ENCODE results near the gene RHBDD1.

Gene RHBDD1

GRCh38 chr2:227007940-227008339, 172.1 kb downstream of the RHBDD1 start:
- no peak for TF ChIP-seq CTCF (IDR thresholded peaks at IDR 0.05; ENCODE audit: insufficient read depth, low read length, poor library complexity, severe bottlenecking)
- no peak for TF ChIP-seq EZH2phosphoT487 (conservative IDR thresholded peaks at IDR 0.05; ENCODE audit: low read length)
- Histone ChIP-seq H3K9ac (ENCODE audit: low read length) (no peak overlapping the region), H3K79me2 (ENCODE audit: insufficient read depth, low read length) (no peaks in the 10 kb centered on the region), H3K4me3 (ENCODE audit: insufficient read depth, low read length, poor library complexity, severe bottlenecking) (no peak overlapping the region), H3K27ac (ENCODE audit: low read depth, low read length) (no peak overlapping the region), H3K9me2 (replicated peaks; ENCODE audit: insufficient read depth, low read length) (no peaks in the 10 kb centered on the region), H3K9me3 (ENCODE audit: insufficient read depth, low read length) (no peaks in the 10 kb centered on the region), H3K36me3 (ENCODE audit: low read length) (no peaks in the 10 kb centered on the region), H2AFZ (ENCODE audit: low read depth, low read length, severe bottlenecking) (no peak overlapping the region), H3K27me3 (ENCODE audit: low read length) (no peaks in the 10 kb centered on the region), H3F3A (ENCODE audit: insufficient read depth) (no peaks in the 10 kb centered on the region), H3K4me2 (ENCODE audit: low read depth, low read length, poor library complexity, severe bottlenecking) (no peak overlapping the region), H4K20me1 (ENCODE audit: low read depth, low read length) (no peaks in the 10 kb centered on the region)

- Histone ChIP-seq H2AFZ (ENCODE audit: low read depth, low read length, severe bottlenecking) (no peak overlapping the region), H3F3A (ENCODE audit: insufficient read depth) (no peaks in the 10 kb centered on the region), H3K9ac (ENCODE audit: low read length) (no peak overlapping the region), H3K4me3 (ENCODE audit: insufficient read depth, low read length, poor library complexity, severe bottlenecking) (no peak overlapping the region), H3K36me3 (ENCODE audit: low read length) (no peaks in the 10 kb centered on the region), H3K4me2 (ENCODE audit: low read depth, low read length, poor library complexity, severe bottlenecking) (no peak overlapping the region), H3K9me2 (replicated peaks; ENCODE audit: insufficient read depth, low read length) (no peaks in the 10 kb centered on the region), H3K27me3 (ENCODE audit: low read length) (no peaks in the 10 kb centered on the region), H4K20me1 (ENCODE audit: low read depth, low read length) (no peaks in the 10 kb centered on the region), H3K79me2 (ENCODE audit: insufficient read depth, low read length) (no peaks in the 10 kb centered on the region), H3K27ac (ENCODE audit: low read depth, low read length) (no peak overlapping the region), H3K9me3 (ENCODE audit: insufficient read depth, low read length) (no peaks in the 10 kb centered on the region)
- TF ChIP-seq EZH2phosphoT487 (conservative IDR thresholded peaks at IDR 0.05; ENCODE audit: low read length) (no peak), CTCF (IDR thresholded peaks at IDR 0.05; ENCODE audit: insufficient read depth, low read length, poor library complexity, severe bottlenecking) (no peak)
Observed at GRCh38 chr2:227010433-227010832, 174.6 kb downstream of the RHBDD1 start.

GRCh38 chr2:227013330-227013729, 177.5 kb downstream of the RHBDD1 start:
- no peak for TF ChIP-seq EZH2phosphoT487 (conservative IDR thresholded peaks at IDR 0.05; ENCODE audit: low read length)
- TF ChIP-seq CTCF (IDR thresholded peaks at IDR 0.05; ENCODE audit: insufficient read depth, low read length, poor library complexity, severe bottlenecking): no peak
- H3K4me2 ChIP-seq (ENCODE audit: low read depth, low read length, poor library complexity, severe bottlenecking): no peak overlapping the region
- H3K9me3 ChIP-seq (ENCODE audit: insufficient read depth, low read length): no peaks in the 10 kb centered on the region
- H3F3A ChIP-seq (ENCODE audit: insufficient read depth): no peaks in the 10 kb centered on the region
- H2AFZ ChIP-seq (ENCODE audit: low read depth, low read length, severe bottlenecking): no peak overlapping the region
- no peaks in the 10 kb centered on the region for H3K79me2 ChIP-seq (ENCODE audit: insufficient read depth, low read length)
- H3K9ac ChIP-seq (ENCODE audit: low read length): no peak overlapping the region
- H3K9me2 ChIP-seq (replicated peaks; ENCODE audit: insufficient read depth, low read length): no peaks in the 10 kb centered on the region
- H4K20me1 ChIP-seq (ENCODE audit: low read depth, low read length): no peaks in the 10 kb centered on the region
- H3K27me3 ChIP-seq (ENCODE audit: low read length): no peaks in the 10 kb centered on the region
- no peak overlapping the region for H3K27ac ChIP-seq (ENCODE audit: low read depth, low read length)
- no peaks in the 10 kb centered on the region for H3K36me3 ChIP-seq (ENCODE audit: low read length)
- no peak overlapping the region for H3K4me3 ChIP-seq (ENCODE audit: insufficient read depth, low read length, poor library complexity, severe bottlenecking)

Measured in SU-DHL-6 (cell line).